Hair follicle dermal papilla cell (primary cell): Measurements from ENCODE around the gene SP100. TPM values are rescaled to one million over a fixed set of nuclear protein-coding genes. Genes with fewer than 3 reads are reported as not detected.

ENCODE experiments used
- small RNA-seq: library from RNA; depleted of rRNA; stranded (forward); fragments of <200 nt; gene quantifications from one replicate; pipeline ENCODE3, GENCODE V24; 2012
- total RNA-seq: library from RNA; depleted of rRNA; stranded (reverse); fragments of >200 nt; gene quantifications from 2 replicates; pipeline ENCODE4 v1.2.3, GENCODE V29; 2012

SP100 gene
- total RNA-seq = 122 and 150 TPM in 2 replicates

DNA sequence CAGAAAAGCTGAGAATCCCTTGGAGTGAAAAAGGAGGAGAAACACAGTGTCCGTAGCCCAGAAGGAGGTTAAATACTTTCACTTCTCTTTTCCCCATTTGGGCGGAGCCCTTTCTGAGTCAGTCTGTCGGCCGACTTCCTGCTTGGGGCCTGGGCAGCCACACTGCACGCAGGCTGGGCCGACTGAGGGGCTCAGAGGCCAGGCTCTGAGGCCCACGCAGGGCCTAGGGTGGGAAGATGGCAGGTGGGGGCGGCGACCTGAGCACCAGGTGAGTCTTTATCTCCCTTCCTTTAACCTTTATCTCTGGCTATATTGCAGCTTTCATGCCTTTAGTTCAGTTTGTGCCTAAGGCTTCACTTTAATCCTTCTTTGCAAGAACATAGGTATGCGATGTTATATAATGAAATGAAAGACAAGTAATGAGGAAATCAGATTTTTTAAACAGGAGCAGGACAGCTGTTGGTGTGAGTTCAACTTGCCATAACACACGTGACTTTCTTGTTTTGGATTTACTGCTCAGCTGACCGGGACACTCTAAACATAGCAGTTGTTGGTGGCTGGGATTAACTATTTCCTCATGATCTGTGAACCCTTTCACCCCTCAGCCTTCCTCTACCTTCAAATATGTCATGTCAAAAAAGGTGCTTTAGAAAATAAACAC is at the start of gene SP100:
TSS of gene SP100 (plus strand) at position 141 of the 661 bp plus-strand sequence. CDS start at position 237, 96 bp downstream.

Small RNAs within 50 kb of the gene (small RNA-seq; reads per million reads assigned to genes)
- gene HMGB1P3 = not detected
- gene RN7SL834P = not detected
- gene RNU6-451P = not detected

Other genes with a start within 250 kb of the SP100 start
- 15.9 and 19.1 TPM in 2 replicates for gene SP110, start 196.2 kb upstream of the SP100 start, total RNA-seq
- gene SP140, start 190.5 kb upstream of the SP100 start, total RNA-seq = 1.2 TPM in 1 of 2 replicates, not detected in the other
- gene SP140L, start 89.0 kb upstream of the SP100 start, total RNA-seq = 14.8 and 20.2 TPM in 2 replicates